Retina (tissue), 1 donor: ENCODE results near the gene CROCC2.

ENCODE experiments used
- DNase-seq: peaks from one replicate; pipeline ENCODE4 v3.0.0-alpha.2; 2016

The CROCC2 gene

GRCh38 chr2:241003369-241003768 lies 97.2 kb downstream of the CROCC2 start:
- no peak for DNase-seq

GRCh38 chr2:241003830-241004564 lies 97.9 kb downstream of the CROCC2 start:
- DNase-seq: no peak

- no peak for DNase-seq
Measured at GRCh38 chr2:241005569-241005968, 99.4 kb downstream of the CROCC2 start.

- DNase-seq: no peak
Measured at GRCh38 chr2:241006412-241006811, 100.3 kb downstream of the CROCC2 start.

- DNase-seq: no peak
Measured at GRCh38 chr2:241007111-241007510, 101.0 kb downstream of the CROCC2 start.

- DNase-seq: no peak
Measured at GRCh38 chr2:241007880-241008710, 102.0 kb downstream of the CROCC2 start.

- no peak for DNase-seq
Measured at GRCh38 chr2:241008711-241009121, 102.6 kb downstream of the CROCC2 start.

- DNase-seq: no peak
Measured at GRCh38 chr2:241009191-241009590, 103.1 kb downstream of the CROCC2 start.

GRCh38 chr2:241009601-241010530 lies 103.7 kb downstream of the CROCC2 start:
- peak; percentile 70 for DNase-seq

GRCh38 chr2:241010531-241011295 lies 104.6 kb downstream of the CROCC2 start:
- DNase-seq: no peak

GRCh38 chr2:241011296-241011600 lies 105.1 kb downstream of the CROCC2 start:
- DNase-seq: no peak

GRCh38 chr2:241011751-241012510 lies 105.8 kb downstream of the CROCC2 start:
- DNase-seq: no peak

GRCh38 chr2:241014224-241014623 lies 108.1 kb downstream of the CROCC2 start:
- no peak for DNase-seq

GRCh38 chr2:241014764-241015163 lies 108.6 kb downstream of the CROCC2 start:
- DNase-seq: no peak

- no peak for DNase-seq
Measured at GRCh38 chr2:241015439-241015838, 109.3 kb downstream of the CROCC2 start.

- no peak for DNase-seq
Measured at GRCh38 chr2:241017228-241017940, 111.2 kb downstream of the CROCC2 start.

GRCh38 chr2:241018051-241018891 lies 112.1 kb downstream of the CROCC2 start:
- DNase-seq: no peak

- DNase-seq: peak; percentile 43
Measured at GRCh38 chr2:241019441-241020139, 113.5 kb downstream of the CROCC2 start.

GRCh38 chr2:241020201-241020600 lies 114.1 kb downstream of the CROCC2 start:
- DNase-seq: no peak
